HG03520 (cell line): ENCODE results near the gene LHCGR.
A peak's percentile ranks its signal among the peaks of the same experiment; 100 is the strongest.
"Not testable (repeated sequence)": the region's sequence is repeated elsewhere in the genome, so short reads cannot be mapped to it uniquely, and the experiment has no call there.

Experiments used
- ATAC-seq: cut with Tn5 transposase; IDR thresholded peaks from one replicate; pipeline ENCODE4 v1.9.1; 2021; ENCODE audit warnings: mild to moderate bottlenecking, moderate library complexity; ENCODE audit not compliant: unreplicated experiment

Gene LHCGR

DNA sequence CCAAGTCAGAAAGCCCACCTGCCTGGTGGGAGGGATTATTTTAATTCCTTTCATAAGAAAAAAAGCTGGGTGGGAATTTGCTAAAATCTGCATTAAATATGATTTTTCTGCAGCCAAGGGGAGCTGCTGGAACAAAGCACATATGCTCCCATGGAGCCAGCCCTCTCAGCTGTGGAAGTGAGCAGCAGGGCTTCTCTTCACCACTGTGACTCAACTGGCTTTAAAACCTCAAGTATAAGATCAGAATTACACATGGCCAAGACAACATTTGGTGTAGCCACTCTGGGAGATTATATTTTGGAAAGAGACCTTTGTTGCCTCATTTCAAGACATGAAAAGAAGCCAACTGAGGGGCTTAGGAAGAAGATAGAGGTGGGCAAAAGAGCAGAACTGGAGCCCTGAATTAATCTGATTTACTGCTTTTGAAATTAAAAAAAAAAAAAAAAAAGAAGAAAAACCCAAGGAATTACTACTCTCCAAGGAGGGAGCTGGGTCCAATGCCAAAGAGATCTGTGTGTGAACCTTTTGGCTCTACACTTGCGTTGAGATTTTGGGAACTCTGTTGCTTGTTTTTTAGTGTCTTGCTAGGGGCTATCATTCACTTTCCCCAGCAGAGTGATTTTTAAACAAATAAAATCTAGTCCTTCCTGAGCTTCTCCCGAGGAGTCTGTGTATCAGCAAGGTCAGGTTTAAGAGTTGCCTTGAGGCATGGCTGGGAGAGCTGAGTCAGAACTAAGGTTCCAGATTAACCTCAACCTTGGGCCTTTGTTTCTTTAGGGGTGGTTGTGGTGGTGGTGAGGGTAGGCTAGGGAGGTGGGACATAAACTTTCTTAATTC lies 6.0 kb downstream of the LHCGR start:
- ATAC-seq: peak; percentile 48

DNA sequence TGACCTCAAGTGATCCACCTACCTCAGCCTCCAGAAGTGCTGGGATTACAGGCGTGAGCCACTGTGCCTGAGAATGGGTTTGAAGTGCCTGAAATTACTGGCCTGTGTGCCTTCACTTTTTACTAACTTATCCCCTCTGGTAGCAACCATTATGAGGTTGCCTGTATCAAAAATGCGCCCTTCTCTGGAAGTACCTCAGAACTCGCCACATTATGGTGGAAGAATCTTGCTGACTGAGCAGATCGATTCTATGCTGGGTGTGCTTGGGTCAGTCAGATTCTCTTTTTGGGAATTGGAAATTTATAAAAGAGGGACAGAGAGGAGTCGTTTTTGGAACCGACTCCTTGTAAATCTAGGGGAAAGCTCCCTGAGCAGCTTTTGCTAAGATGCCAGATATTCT lies 8.2 kb downstream of the LHCGR start:
- ATAC-seq: no peak

DNA sequence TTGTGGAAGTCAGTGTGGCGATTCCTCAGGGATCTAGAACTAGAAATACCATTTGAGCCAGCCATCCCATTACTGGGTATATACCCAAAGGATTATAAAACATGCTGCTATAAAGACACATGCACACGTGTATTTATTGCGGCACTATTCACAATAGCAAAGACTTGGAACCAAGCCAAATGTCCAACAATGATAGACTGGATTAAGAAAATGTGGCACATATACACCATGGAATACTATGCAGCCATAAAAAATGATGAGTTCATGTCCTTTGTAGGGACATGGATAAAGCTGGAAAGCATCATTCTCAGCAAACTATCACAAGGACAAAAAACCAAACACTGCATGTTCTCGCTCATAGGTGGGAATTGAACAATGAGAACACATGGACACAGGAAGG lies 16.3 kb downstream of the LHCGR start:
- not testable (repeated sequence) for ATAC-seq

DNA sequence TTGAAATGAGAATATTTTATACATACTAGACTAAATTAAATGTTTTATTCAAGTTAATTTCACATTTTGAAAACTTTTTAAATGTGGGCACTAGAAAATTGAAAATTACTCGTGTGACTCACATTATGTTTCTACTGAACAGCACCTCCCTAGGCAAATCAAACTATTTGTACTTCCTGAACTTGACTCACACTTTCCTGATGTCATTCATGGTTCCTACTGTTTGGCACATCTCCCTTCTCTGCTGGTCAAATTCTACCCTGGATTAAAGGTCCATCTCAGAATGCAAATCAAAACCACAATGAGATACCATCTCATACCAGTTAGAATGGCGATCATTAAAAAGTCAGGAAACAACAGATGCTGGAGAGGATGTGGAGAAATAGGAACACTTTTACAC lies 16.7 kb downstream of the LHCGR start:
- no peak for ATAC-seq

GRCh38 chr2:48736251-48736650 lies 19.3 kb downstream of the LHCGR start:
- no peak for ATAC-seq

GRCh38 chr2:48734576-48735303 lies 20.8 kb downstream of the LHCGR start:
- ATAC-seq: no peak

- no peak for ATAC-seq
Measured at GRCh38 chr2:48733067-48733503, 22.4 kb downstream of the LHCGR start.

GRCh38 chr2:48728840-48729239 lies 26.7 kb downstream of the LHCGR start:
- no peak for ATAC-seq

DNA sequence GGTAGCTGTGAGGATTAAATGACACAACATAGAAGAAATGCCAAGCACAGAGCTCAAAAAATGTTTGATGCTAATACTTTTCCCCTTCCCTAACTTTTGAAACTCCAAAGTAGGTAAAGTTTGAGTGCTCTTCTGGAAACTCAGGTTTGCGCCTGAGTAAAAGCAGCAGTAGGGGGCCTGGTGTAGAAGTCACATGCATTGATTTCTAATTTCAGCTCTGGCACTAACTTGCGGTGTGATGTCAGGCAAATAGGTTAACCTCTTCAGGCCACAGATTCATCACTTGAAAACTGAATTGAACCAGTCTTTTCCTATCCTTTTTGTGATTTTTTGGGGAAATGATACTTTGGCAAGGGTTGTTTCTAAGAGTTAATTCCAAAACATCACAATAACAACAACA lies 27.2 kb downstream of the LHCGR start:
- ATAC-seq: no peak

GRCh38 chr2:48727560-48727959 lies 28.0 kb downstream of the LHCGR start:
- no peak for ATAC-seq

- no peak for ATAC-seq
Measured at GRCh38 chr2:48725696-48726494, 29.6 kb downstream of the LHCGR start.

GRCh38 chr2:48724278-48724677 lies 31.2 kb downstream of the LHCGR start:
- no peak for ATAC-seq

DNA sequence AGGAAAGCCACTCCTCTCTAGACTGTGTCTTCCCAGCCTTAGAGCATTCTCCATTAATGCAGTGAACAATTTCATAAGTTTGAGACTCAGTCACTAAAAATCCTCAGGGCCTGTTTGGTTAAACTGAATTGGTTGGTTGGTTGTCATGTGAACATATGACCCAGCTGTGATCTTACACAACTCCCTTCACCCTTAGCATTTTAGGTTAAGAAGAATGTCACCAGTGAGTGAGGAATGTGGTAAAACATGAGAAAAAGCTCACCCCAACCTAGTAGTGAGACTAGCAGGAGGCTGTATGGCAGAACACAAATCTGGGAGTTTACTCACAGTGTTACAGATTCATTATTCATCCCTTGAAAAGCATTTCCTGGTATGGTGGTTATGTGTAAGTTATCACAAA lies 32.4 kb downstream of the LHCGR start:
- ATAC-seq: no peak

DNA sequence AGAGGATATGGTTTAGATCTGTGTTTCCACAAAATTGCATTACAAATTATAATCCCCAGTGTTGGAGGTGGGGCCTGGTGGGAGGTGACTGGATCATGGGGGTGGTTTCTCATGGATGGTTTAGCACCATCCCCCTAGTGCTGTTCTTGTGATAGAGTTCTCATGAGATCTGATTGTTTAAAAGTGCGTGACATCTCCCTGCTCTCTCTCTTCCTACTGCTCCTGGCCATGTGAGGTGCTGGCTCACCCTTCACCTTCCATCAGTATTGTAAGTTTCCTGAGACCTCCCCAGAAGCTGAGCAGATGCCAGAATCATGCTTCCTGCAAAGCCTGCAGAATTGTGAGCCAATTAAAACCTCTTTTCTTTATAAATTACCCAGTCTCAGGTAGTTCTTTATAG lies 33.1 kb downstream of the LHCGR start:
- ATAC-seq: no peak

DNA sequence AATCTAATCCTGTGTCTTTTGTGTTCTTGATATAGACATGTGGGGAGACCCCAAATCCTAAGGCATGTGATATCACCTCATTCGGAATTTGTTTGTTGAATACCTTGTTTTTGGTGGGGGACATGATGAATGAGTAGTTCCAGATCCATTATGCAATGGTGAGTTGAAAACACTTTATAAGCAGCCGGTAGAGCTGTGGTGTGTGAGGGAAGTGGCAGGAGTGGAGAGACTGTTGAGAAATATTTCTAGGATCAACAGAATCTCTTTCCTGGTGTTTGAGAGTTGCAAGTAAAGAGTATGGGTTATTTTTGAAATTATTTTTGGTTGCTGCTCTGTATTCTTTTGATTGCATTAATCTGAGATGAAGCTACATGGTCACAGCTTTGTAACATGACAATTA lies 34.4 kb downstream of the LHCGR start:
- no peak for ATAC-seq

GRCh38 chr2:48719480-48720177 lies 35.9 kb downstream of the LHCGR start:
- no peak for ATAC-seq

GRCh38 chr2:48717846-48718245 lies 37.7 kb downstream of the LHCGR start:
- ATAC-seq: no peak

DNA sequence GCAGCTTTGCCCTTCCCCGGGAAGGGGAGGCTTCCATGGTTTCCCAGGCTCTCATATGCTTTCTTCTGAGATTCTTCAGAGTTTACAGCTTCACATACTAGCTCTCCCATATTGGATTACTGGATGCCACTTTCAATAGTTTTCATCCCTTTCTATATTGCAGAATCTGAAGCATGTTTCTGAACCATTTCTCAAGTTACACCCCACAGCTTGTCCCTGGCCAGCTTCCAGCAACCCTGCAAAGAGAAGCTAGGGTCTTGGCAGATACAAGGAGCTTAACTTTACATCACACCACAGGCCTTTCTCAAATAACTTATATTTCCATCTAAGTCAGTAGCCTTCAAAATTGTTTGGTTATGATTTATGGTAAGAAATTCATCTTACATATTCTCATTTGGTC lies 39.6 kb downstream of the LHCGR start:
- no peak for ATAC-seq

DNA sequence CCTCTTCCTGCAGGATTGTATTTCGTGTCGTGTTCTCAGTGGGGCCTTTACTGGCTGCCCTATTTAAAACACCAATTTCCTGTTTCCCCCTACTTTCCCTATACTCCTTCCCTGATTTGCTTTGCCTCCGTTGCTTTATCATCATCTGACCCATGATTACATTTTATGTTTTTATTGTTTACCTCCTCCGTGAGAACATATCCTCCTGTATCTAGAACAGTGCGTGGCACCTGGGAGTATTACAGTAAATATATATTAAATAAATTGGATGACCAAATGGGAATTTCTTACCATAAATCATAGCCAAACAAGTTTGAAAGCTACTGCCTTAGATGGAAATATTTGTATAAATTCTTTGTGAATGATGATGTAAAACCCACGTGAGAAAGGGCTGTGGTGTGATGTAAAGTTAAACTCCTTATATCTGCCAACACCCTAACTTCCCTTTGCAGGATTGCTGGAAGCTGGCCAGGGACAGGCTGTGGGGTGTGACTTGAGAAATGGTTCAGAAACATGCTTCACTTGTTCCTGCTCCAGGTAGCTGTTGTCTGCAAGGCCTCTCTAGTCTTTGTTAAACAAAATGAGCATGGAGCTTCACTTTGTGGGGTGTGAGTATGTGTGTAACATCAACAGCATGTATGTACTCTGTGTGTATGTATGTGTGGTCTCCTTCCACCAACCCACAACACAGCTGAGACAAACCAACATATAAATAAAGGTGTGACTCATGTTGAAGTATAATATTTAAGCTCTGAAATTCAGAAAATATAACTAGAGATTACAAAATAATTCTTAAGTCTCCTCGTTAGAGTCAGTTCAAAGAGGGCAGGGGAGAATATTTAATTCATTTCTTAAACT lies 40.3 kb downstream of the LHCGR start:
- no peak for ATAC-seq

- no peak for ATAC-seq
Measured at GRCh38 chr2:48714245-48714644, 41.3 kb downstream of the LHCGR start.
